Measurements from ENCODE around the gene GFRAL. TPM values are rescaled to one million over a fixed set of nuclear protein-coding genes. Genes with fewer than 3 reads are reported as not detected.

GFRAL gene, protein sequence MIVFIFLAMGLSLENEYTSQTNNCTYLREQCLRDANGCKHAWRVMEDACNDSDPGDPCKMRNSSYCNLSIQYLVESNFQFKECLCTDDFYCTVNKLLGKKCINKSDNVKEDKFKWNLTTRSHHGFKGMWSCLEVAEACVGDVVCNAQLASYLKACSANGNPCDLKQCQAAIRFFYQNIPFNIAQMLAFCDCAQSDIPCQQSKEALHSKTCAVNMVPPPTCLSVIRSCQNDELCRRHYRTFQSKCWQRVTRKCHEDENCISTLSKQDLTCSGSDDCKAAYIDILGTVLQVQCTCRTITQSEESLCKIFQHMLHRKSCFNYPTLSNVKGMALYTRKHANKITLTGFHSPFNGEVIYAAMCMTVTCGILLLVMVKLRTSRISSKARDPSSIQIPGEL
- not detected in 2 replicates for total RNA-seq (2014; rRNA removed; shearing (Covaris generic))

GRCh38 chr6:55327169-55327568, at the start of gene GFRAL:
GFRAL (plus strand) TSS chr6:55327469; CDS start chr6:55327555, 86 bp downstream.

Other genes with a start within 250 kb of the GFRAL start
- gene HCRTR2, start 153.0 kb upstream of the GFRAL start, total RNA-seq (2014; rRNA removed; shearing (Covaris generic)), result not detected in 2 replicates

Data from A375 (cell line).